ENCODE data around the gene ZNF132.

- TF ChIP-seq POLR2AphosphoS5 (IDR thresholded peaks at IDR 0.05; ENCODE audit: low read depth, low read length) (no peak), SIN3A (IDR thresholded peaks at IDR 0.05; ENCODE audit: borderline replicate concordance, insufficient read depth, low read length) (no peak)
Measured at GRCh38 chr19:58482372-58482771, 42.4 kb upstream of the ZNF132 start.

Measured in PFSK-1 (cell line).